Stimulated activated CD8-positive, alpha-beta memory T cell treated with anti-CD3 and anti-CD28 coated beads, Interleukin-15, amount 100 ng/mL, for 1 hour (primary cell): ENCODE results near the gene MAP3K19.
A peak's percentile ranks its signal among the peaks of the same experiment; 100 is the strongest.

ENCODE experiments used
- DNase-seq: peaks from one replicate; pipeline ENCODE4 v3.0.0-alpha.2; 2020; ENCODE audit warnings: low read depth

Gene MAP3K19

GRCh38 chr2:134932864-134933526, 114.3 kb downstream of the MAP3K19 start:
- no peak for DNase-seq

DNA sequence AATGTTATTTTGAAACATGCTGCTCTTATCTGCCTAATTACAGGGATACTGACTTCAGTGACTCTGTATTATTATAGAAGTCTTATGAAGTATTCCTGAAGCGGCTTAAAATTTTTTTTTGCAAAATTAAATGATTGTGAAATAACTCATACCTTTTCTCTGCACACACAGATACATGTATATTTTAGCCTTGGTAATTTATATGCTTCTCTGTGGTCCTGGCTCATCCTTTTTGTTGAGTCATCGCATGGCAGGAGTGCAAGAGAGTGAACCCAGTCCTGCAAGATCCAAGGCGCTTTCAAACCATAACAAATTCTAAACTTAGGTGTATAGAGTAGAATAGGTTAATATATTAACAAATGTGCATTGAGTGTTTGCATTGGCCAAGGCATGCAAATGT, 120.1 kb downstream of the MAP3K19 start:
- no peak for DNase-seq

DNA sequence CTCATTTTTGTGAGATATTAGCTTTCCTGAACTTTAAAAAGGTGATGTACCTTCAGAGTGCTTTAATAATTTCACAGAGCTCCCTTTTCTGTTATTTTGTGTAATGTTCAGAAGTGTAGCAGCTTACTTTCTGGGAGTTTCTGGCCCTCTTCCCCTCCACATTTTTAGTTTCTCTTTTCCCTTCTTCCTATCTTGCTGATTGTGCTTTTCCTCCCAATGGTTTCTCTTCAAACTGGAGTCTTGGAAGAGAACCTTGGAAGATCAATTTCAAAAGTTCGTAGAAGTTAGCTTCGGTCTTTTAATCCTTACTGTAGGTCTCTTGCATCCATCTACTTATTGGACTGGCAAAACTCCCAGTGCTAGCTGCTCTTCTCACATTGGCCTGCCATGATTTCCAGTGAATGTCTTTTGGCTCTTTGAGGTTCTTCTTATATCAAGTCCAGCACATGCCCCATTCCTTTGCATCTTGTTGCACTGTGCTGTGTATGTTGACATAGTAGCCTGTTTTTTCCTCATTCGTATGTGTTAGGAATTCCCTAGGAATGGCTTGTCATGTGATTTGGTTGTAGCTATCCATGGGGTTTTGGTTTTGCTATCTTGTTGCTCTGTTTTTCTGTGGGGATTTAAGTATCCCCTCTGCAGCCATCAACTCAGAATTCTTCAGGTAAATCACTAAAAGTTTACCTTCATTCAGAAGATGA, 120.9 kb downstream of the MAP3K19 start:
- DNase-seq = no peak

DNA sequence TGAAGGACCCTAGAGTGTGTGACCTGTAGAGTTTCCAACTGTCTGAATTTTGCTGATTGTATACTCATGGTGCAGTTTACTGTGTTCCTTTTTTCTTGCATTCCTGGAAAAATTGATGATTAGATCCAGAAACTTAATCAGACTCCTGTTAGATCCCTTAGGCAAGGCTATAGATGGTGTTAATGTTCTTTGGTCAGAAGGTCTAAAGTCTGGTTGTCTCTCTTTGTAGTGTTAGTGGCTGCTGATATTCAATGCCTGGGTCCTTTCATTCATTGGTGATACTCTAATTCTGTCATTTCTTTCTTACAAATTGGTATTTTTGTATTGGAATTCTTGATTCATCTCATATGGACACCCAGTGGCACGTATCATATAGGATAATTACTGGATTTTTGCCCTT, 122.3 kb downstream of the MAP3K19 start:
- DNase-seq = no peak

- peak; percentile 2 for DNase-seq
Observed at GRCh38 chr2:134919341-134920210, 127.7 kb downstream of the MAP3K19 start.

DNA sequence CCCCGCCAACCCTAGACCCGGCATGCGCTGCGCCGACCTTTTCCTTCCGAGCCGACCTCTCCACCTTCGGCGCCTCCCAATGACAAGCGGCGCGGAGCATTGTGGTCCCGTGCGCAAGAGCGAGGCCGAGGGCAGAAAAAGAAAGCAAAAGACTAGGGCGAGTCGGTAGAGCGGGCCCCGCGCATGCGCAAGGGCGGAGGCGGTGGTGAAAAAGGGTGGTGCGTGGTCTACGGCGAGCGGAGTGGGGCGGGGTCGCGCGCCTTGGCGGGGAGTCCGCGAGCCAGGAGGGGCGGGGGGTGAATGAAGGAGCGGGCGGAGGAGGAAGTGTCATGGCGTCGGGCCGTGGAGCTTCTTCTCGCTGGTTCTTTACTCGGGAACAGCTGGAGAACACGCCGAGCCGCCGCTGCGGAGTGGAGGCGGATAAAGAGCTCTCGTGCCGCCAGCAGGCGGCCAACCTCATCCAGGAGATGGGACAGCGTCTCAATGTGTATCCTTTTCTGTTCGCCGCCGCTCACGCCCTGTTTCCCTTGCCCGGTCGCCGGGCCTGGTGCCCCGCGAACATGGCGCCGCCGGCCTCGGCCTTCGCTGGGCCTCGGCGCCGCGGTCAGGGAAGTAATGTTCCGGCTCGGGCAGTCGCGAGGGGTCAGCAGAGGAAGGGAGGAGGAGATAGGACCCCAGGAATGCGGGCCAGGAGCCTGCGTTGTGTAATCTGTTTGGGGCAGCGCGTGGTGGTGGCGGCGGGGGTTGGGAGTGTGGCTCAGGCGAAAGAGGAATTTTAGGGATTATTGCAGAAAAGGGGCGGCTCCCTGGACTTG, 128.5 kb downstream of the MAP3K19 start, which contains the start of gene CCNT2:
CCNT2 (plus strand) TSS at position 297 of the 815 bp plus-strand sequence; CDS start at position 330, 33 bp downstream.
- peak; percentile 99 for DNase-seq

- DNase-seq = peak; percentile 70
Observed at GRCh38 chr2:134917888-134918525, 129.2 kb downstream of the MAP3K19 start.

GRCh38 chr2:134917360-134917865, 129.8 kb downstream of the MAP3K19 start:
- no peak for DNase-seq
